Occipital lobe (tissue), 2 donors: ENCODE results near the gene CNTN5. TPM values are rescaled to one million over a fixed set of nuclear protein-coding genes. Genes with fewer than 3 reads are reported as not detected.
"Not testable (repeated sequence)": the region's sequence is repeated elsewhere in the genome, so short reads cannot be mapped to it uniquely, and the experiment has no call there.

Experiments used
- DNase-seq: peaks from one replicate; lab custom pipeline; 2025; lab: John Stamatoyannopoulos, UW
- total RNA-seq: library from RNA; depleted of rRNA; stranded (reverse); fragments of >200 nt; gene quantifications from one replicate; pipeline ENCODE4 v1.2.3, GENCODE V29; 2014

CNTN5 gene
- 10.6 TPM for total RNA-seq

- peak; percentile 52 for DNase-seq
Observed at GRCh38 chr11:99020352-99021225, at the start of gene CNTN5. Gene CNTN5 (plus strand): TSS chr11:99020949.

GRCh38 chr11:98979205-98979604 is 41.5 kb upstream of the CNTN5 start:
- DNase-seq: no peak

- no peak for DNase-seq
Observed at GRCh38 chr11:99015634-99016454, 4.9 kb upstream of the CNTN5 start.

- DNase-seq: no peak
Observed at GRCh38 chr11:99019696-99020095, 1.1 kb upstream of the CNTN5 start.

- DNase-seq: no peak
Observed at GRCh38 chr11:99037057-99037456, 16.3 kb downstream of the CNTN5 start.

- no peak for DNase-seq
Observed at GRCh38 chr11:99063331-99063730, 42.6 kb downstream of the CNTN5 start.

- DNase-seq: no peak
Observed at GRCh38 chr11:99065121-99065520, 44.4 kb downstream of the CNTN5 start.

GRCh38 chr11:99066618-99067317 is 46.0 kb downstream of the CNTN5 start:
- DNase-seq: no peak

- DNase-seq: no peak
Observed at GRCh38 chr11:99068832-99069231, 48.1 kb downstream of the CNTN5 start.

GRCh38 chr11:99069856-99070444 is 49.2 kb downstream of the CNTN5 start:
- DNase-seq: peak; percentile 4

GRCh38 chr11:99079576-99079975 is 58.8 kb downstream of the CNTN5 start:
- DNase-seq: no peak

- no peak for DNase-seq
Observed at GRCh38 chr11:99080154-99080553, 59.4 kb downstream of the CNTN5 start.

GRCh38 chr11:99098258-99098657 is 77.5 kb downstream of the CNTN5 start:
- no peak for DNase-seq

- DNase-seq: no peak
Observed at GRCh38 chr11:99098751-99099150, 78.0 kb downstream of the CNTN5 start.

GRCh38 chr11:99117603-99118002 is 96.9 kb downstream of the CNTN5 start:
- DNase-seq: no peak

GRCh38 chr11:99133862-99134261 is 113.1 kb downstream of the CNTN5 start:
- DNase-seq: not testable (repeated sequence)

GRCh38 chr11:99135508-99135907 is 114.8 kb downstream of the CNTN5 start:
- DNase-seq: no peak

GRCh38 chr11:99142237-99142636 is 121.5 kb downstream of the CNTN5 start:
- no peak for DNase-seq

GRCh38 chr11:99148352-99148751 is 127.6 kb downstream of the CNTN5 start:
- no peak for DNase-seq

GRCh38 chr11:99154277-99154676 is 133.5 kb downstream of the CNTN5 start:
- no peak for DNase-seq

- DNase-seq: no peak
Observed at GRCh38 chr11:99160447-99160846, 139.7 kb downstream of the CNTN5 start.
